Endothelial cell of umbilical vein (primary cell): Measurements from ENCODE around the gene ADH7. TPM values are rescaled to one million over a fixed set of nuclear protein-coding genes. Genes with fewer than 3 reads are reported as not detected.

Experiments
- BruUV-seq: library from RNA; stranded (reverse); fragments of 400-500 nt; replicated peaks from 2 replicates; lab custom pipeline; 2021; lab: Mats Ljungman, UMichigan
- CTCF ChIA-PET: fragments of 300-600, 350-600 bp; sonication (Branson Sonifier 250); formaldehyde crosslinking; loops from one replicate; lab custom pipeline; 2021; ENCODE audit warnings: antibody characterized with exemption, inconsistent platforms; lab: Charles Lee
- POLR2A ChIA-PET: fragments of 300-600, 350-600 bp; sonication (Branson Sonifier 250); formaldehyde crosslinking; loops from one replicate; lab custom pipeline; 2021; ENCODE audit warnings: antibody characterized with exemption, inconsistent platforms; lab: Charles Lee
- DNase-seq: peaks from one replicate; pipeline ENCODE4 v3.0.0-alpha.2; 2011; ENCODE audit warnings: low read depth, low spot score
- FAIRE-seq: peaks from 2 replicates; lab custom pipeline; 2011; peaks lifted over from hg19 to GRCh38; lab: Jason Lieb, UNC
- H2AFZ ChIP-seq: 2 replicates; pipeline ENCODE4 v1.6.0; 2012; ENCODE audit warnings: low read depth, low read length, control low read depth, inconsistent platforms
- H3K27ac ChIP-seq: 2 replicates; pipeline ENCODE4 v1.5.1; 2011; ENCODE audit warnings: low read depth, mild to moderate bottlenecking, control low read depth, low read length, moderate library complexity; ENCODE audit not compliant: insufficient read depth
- H3K27me3 ChIP-seq, 2 experiments: 2 replicates each; pipeline versions ENCODE4 v1.6.0 to v1.6.1; 2011; ENCODE audit warnings: low read length in 2 of 2, mixed read lengths in 1 of 2; ENCODE audit not compliant: control insufficient read depth in 2 of 2, insufficient read depth in 2 of 2
- H3K36me3 ChIP-seq, 2 experiments: 2 replicates in 1 of 2; 3 replicates in 1 of 2; pipeline ENCODE4 v1.5.1; 2011; ENCODE audit warnings: low read length in 2 of 2, mild to moderate bottlenecking in 1 of 2, moderate library complexity in 1 of 2; ENCODE audit not compliant: control insufficient read depth in 2 of 2, insufficient read depth in 2 of 2; ENCODE audit errors: extremely low read depth in 1 of 2
- H3K4me1 ChIP-seq: 3 replicates; pipeline ENCODE4 v1.5.1; 2011; ENCODE audit warnings: mild to moderate bottlenecking, low read length; ENCODE audit not compliant: control insufficient read depth, insufficient read depth; ENCODE audit errors: extremely low read depth
- H3K4me2 ChIP-seq: 2 replicates; pipeline ENCODE4 v1.6.1; 2011; ENCODE audit warnings: low read length, control low read depth, mixed read lengths; ENCODE audit not compliant: insufficient read depth
- H3K4me3 ChIP-seq, 3 experiments: fragments of 200-600 bp in 1 of 3; sonication (generic), shearing (Covaris generic) in 1 of 3; replicated peaks in 1 of 3; 2 replicates each; pipeline ENCODE4 v1.5.1; 2011 to 2016; ENCODE audit warnings: control low read depth in 3 of 3, low read length in 3 of 3, mild to moderate bottlenecking in 2 of 3, inconsistent platforms in 1 of 3, low read depth in 1 of 3, moderate library complexity in 1 of 3; ENCODE audit not compliant: insufficient read depth in 1 of 3
- H3K79me2 ChIP-seq: 2 replicates; pipeline ENCODE4 v1.6.0; 2012; ENCODE audit warnings: low read length, inconsistent platforms; ENCODE audit not compliant: control insufficient read depth, insufficient read depth
- H3K9ac ChIP-seq: replicated peaks from 2 replicates; pipeline ENCODE3; 2011; ENCODE audit warnings: low read length, control low read depth; ENCODE audit not compliant: insufficient read depth; ENCODE audit errors: extremely low read depth
- H3K9me1 ChIP-seq: replicated peaks from 3 replicates; pipeline ENCODE4 v1.6.0; 2011; ENCODE audit warnings: mild to moderate bottlenecking, low read length; ENCODE audit not compliant: control insufficient read depth, insufficient read depth; ENCODE audit errors: extremely low read depth
- H3K9me3 ChIP-seq: replicated peaks from 2 replicates; pipeline ENCODE4 v1.5.1; 2012; ENCODE audit warnings: low read length, inconsistent platforms; ENCODE audit not compliant: control insufficient read depth, insufficient read depth
- H4K20me1 ChIP-seq: replicated peaks from 2 replicates; pipeline ENCODE3; 2011; ENCODE audit warnings: mild to moderate bottlenecking, low read length; ENCODE audit not compliant: control insufficient read depth, insufficient read depth; ENCODE audit errors: extremely low read depth
- EZH2 ChIP-seq: IDR thresholded peaks from 2 replicates; pipeline ENCODE4 v1.6.1; 2012; ENCODE audit warnings: borderline replicate concordance, low read depth, mild to moderate bottlenecking, moderate library complexity, low read length, inconsistent platforms; ENCODE audit not compliant: severe bottlenecking
- FOS ChIP-seq: IDR thresholded peaks from 2 replicates; pipeline ENCODE4 v1.6.1; 2011; ENCODE audit warnings: mild to moderate bottlenecking, low read length, moderate library complexity, borderline replicate concordance; ENCODE audit not compliant: insufficient read depth
- GATA2 ChIP-seq: IDR thresholded peaks from 2 replicates; pipeline ENCODE4 v1.7.0; 2011; ENCODE audit warnings: low read depth, mild to moderate bottlenecking, moderate library complexity, mixed read lengths, low read length; ENCODE audit not compliant: insufficient read length, insufficient read depth
- JUN ChIP-seq: IDR thresholded peaks from 2 replicates; pipeline ENCODE4 v1.6.1; 2011; ENCODE audit warnings: borderline replicate concordance, low read depth; ENCODE audit not compliant: insufficient read length, insufficient read depth
- MYC ChIP-seq: IDR thresholded peaks from one replicate; pipeline ENCODE4 v1.6.1; 2011; ENCODE audit warnings: mild to moderate bottlenecking, low read depth, low read length
- POLR2A ChIP-seq: IDR thresholded peaks from 2 replicates; pipeline ENCODE4 v1.6.1; 2012; ENCODE audit warnings: low read depth, mild to moderate bottlenecking, control low read depth, low read length
- POLR2AphosphoS5 ChIP-seq: IDR thresholded peaks from 2 replicates; pipeline ENCODE4 v1.6.1; 2012; ENCODE audit warnings: low read depth, mild to moderate bottlenecking, control low read depth, low read length, moderate library complexity; ENCODE audit not compliant: insufficient read depth
- dilution Hi-C: fragments of 300-500 bp; cut with MboI; formaldehyde crosslinking; loops from one replicate; pipeline ENCODE4 v1.15.0; 2019; ENCODE audit warnings: low sequenced_read_pairs; ENCODE audit not compliant: extremely low pct_ligation_motif_present
- intact Hi-C: fragments of 100-400 bp; cut with micrococcal nuclease; formaldehyde crosslinking; loops from one replicate; pipeline ENCODE4 v1.10.0; 2022
- polyA plus RNA-seq, 4 experiments: library from polyadenylated mRNA; depleted of rRNA in 3 of 4; stranded (reverse) in 3 of 4; unstranded in 1 of 4; fragments of >200 nt; gene quantifications; 2 replicates each; pipeline versions ENCODE4 v1.2.1 to v1.2.3, GENCODE V29; 2011 to 2012; ENCODE audit warnings: missing spikeins in 1 of 4
- total RNA-seq: library from RNA; stranded (reverse); gene quantifications from 2 replicates; pipeline ENCODE4 v1.2.3, GENCODE V29; 2021
- TF ChIP-seq, protein P1 (sequence below): IDR thresholded peaks from 2 replicates; pipeline ENCODE4 v1.6.1; 2011; ENCODE audit not compliant: insufficient read depth, insufficient read length
- TF ChIP-seq, protein P2 (sequence below), 2 donors: IDR thresholded peaks; 1 replicate in 1 of 2; 2 replicates in 1 of 2; pipeline ENCODE4 v1.5.1; 2011; ENCODE audit warnings: low read length in 2 of 2, mild to moderate bottlenecking in 2 of 2, moderate library complexity in 2 of 2, control low read depth in 1 of 2, inconsistent platforms in 1 of 2, low read depth in 1 of 2; ENCODE audit not compliant: insufficient read depth in 1 of 2; ENCODE audit errors: extremely low read depth in 1 of 2

ADH7 gene
- total and polyA plus RNA-seq, 2 donors (not counting 3 experiments of a cell fraction or from before 2014, with no cell fraction given): not detected

DNA sequence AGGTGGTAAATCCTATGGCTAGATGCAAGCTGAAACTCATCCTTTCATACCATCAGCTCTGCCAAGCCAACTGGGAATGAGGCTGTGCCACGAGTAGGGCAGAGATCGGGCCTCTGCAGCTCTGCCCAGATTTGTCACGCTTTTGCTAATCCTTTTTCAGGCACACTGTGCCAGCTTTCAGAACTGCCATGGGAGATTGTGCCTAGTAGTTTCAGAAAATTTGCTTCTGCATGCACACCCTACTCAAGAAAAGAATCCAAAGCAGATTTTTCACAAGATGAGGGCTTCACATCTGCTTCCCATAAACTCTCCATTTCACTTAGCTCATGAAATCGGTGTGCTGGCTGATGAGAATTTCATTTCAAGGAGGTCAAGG is 3.3 kb upstream of the ADH7 start:
- CTCF ChIA-PET: interaction anchor here (2.4 kb wide), 1 partner anchor 25 kb away, joined by 7 read pairs; no protein-coding TSS in a partner anchor

DNA sequence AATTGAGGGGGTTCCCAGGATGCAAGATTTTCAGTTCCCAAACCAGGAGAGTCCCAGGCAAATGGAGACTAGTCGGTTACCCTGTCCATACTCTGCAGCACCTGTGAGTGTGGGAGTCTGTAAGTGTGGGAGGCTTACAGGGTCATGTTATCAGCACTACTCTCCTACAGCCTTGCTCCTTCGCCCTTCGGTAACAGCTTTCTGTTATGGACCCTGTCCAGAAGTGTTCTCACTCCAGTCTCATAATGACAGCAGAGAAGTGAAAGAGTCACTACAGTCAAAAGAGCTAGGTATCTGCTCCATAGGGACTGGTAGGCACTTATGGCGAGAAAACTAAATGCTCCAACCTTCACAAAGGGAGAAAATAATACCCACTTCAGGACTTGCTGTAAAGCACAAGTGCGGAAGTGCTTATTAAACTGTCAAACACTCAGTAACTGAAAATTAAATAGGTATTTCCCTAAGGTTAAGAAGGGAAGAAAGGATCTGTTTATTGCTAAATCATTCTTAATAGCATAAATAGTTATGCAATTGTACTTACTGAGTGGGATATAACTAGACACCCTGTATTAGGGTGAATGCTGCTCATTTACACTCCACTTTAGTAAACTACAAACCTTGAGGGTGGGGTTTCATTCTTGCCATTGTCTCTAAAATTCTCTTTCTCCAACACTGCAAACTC is 2.7 kb upstream of the ADH7 start:
- TF ChIP-seq MYC: no peak
- no peak for TF ChIP-seq POLR2AphosphoS5
- no peak for TF ChIP-seq JUN
- TF ChIP-seq, protein P1, sequence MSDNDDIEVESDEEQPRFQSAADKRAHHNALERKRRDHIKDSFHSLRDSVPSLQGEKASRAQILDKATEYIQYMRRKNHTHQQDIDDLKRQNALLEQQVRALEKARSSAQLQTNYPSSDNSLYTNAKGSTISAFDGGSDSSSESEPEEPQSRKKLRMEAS: no peak
- TF ChIP-seq FOS: no peak
- TF ChIP-seq GATA2: no peak
- TF ChIP-seq, protein P2, sequence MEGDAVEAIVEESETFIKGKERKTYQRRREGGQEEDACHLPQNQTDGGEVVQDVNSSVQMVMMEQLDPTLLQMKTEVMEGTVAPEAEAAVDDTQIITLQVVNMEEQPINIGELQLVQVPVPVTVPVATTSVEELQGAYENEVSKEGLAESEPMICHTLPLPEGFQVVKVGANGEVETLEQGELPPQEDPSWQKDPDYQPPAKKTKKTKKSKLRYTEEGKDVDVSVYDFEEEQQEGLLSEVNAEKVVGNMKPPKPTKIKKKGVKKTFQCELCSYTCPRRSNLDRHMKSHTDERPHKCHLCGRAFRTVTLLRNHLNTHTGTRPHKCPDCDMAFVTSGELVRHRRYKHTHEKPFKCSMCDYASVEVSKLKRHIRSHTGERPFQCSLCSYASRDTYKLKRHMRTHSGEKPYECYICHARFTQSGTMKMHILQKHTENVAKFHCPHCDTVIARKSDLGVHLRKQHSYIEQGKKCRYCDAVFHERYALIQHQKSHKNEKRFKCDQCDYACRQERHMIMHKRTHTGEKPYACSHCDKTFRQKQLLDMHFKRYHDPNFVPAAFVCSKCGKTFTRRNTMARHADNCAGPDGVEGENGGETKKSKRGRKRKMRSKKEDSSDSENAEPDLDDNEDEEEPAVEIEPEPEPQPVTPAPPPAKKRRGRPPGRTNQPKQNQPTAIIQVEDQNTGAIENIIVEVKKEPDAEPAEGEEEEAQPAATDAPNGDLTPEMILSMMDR (IDR thresholded peaks at IDR 0.05; ENCODE audit: extremely low read depth in 1 of 2, insufficient read depth in 1 of 2, low read depth in 1 of 2, low read length in 2 of 2): no peak
- no peak for TF ChIP-seq EZH2
- no peak for TF ChIP-seq POLR2A
- no peak overlapping the region for H3K9ac ChIP-seq
- no peak overlapping the region for H3K27ac ChIP-seq
- H2AFZ ChIP-seq: no peak overlapping the region
- DNase-seq (no peak), FAIRE-seq (no peak)
- no peaks in the 10 kb centered on the region for H4K20me1 ChIP-seq
- no peak overlapping the region for H3K4me2 ChIP-seq
- no peak overlapping the region for H3K4me3 ChIP-seq
- H3K9me1 ChIP-seq: no peaks in the 10 kb centered on the region
- no peaks in the 10 kb centered on the region for H3K4me1 ChIP-seq
- dilution Hi-C loops: no loop called here
- H3K79me2 ChIP-seq: no peaks in the 10 kb centered on the region
- POLR2A ChIA-PET: no interaction called here
- no peaks in the 10 kb centered on the region for H3K9me3 ChIP-seq
- H3K36me3 ChIP-seq: no peaks in the 10 kb centered on the region
- CTCF ChIA-PET: interaction anchor here (2.4 kb wide), 1 partner anchor 25 kb away, joined by 7 read pairs; no protein-coding TSS in a partner anchor
- peaks cover 0 to 1% of the 10 kb centered on the region in 2 experiments for H3K27me3 ChIP-seq
- intact Hi-C loops: no loop called here
- no TSS peak for BruUV-seq

More for the DNA sequence above, 3.3 kb upstream of the ADH7 start:
- no peak overlapping the region for H3K4me3 ChIP-seq
- no peaks in the 10 kb centered on the region for H3K9me1 ChIP-seq
- no peaks in the 10 kb centered on the region for H3K36me3 ChIP-seq
- no peaks in the 10 kb centered on the region for H3K79me2 ChIP-seq
- TF ChIP-seq, protein P2 (IDR thresholded peaks at IDR 0.05; ENCODE audit: extremely low read depth in 1 of 2, insufficient read depth in 1 of 2, low read depth in 1 of 2, low read length in 2 of 2): no peak
- no peak for FAIRE-seq
- no peak overlapping the region for H3K4me2 ChIP-seq
- peaks cover 0 to 1% of the 10 kb centered on the region in 2 experiments for H3K27me3 ChIP-seq
- no peaks in the 10 kb centered on the region for H3K4me1 ChIP-seq
- BruUV-seq: no TSS peak
- H4K20me1 ChIP-seq: no peaks in the 10 kb centered on the region
- dilution Hi-C loops: no loop called here
- intact Hi-C loops: no loop called here
- POLR2A ChIA-PET: no interaction called here
- H3K9me3 ChIP-seq: no peaks in the 10 kb centered on the region
- H3K9ac ChIP-seq: no peak overlapping the region
- no peak overlapping the region for H2AFZ ChIP-seq
- no peak overlapping the region for H3K27ac ChIP-seq
- no peak for DNase-seq
